Motor neuron (in vitro differentiated cells): Measurements from ENCODE around the gene TRPM2. TPM values are rescaled to one million over a fixed set of nuclear protein-coding genes. Genes with fewer than 3 reads are reported as not detected.

Experiments used
- ATAC-seq, 8 experiments: fragments of 200-7000 bp; cut with Tn5 transposase; replicated peaks in 6 of 8; 2 replicates each; pipeline ENCODE4 v1.8.0; 2021; ENCODE audit warnings: mild to moderate bottlenecking in 8 of 8, moderate library complexity in 8 of 8
- H3K27ac ChIP-seq, 2 donors: fragments of 250-450 bp; sonication (Bioruptor Pico); 2 replicates each; pipeline ENCODE4 v1.9.0; 2021; ENCODE audit warnings: antibody characterized with exemption in 2 of 2, mild to moderate bottlenecking in 2 of 2, moderate library complexity in 1 of 2
- H3K4me1 ChIP-seq, 2 donors: fragments of 250-450 bp; sonication (Bioruptor Pico); replicated peaks in 1 of 2; 2 replicates each; pipeline ENCODE4 v1.6.1; 2021; ENCODE audit warnings: antibody characterized with exemption in 2 of 2, mild to moderate bottlenecking in 2 of 2, moderate library complexity in 1 of 2
- H3K4me3 ChIP-seq, 5 donors: fragments of 250-450 bp; sonication (Bioruptor Pico); 2 replicates each; pipeline ENCODE4 v1.9.0; 2021; ENCODE audit warnings: antibody characterized with exemption in 5 of 5, mild to moderate bottlenecking in 5 of 5, moderate library complexity in 4 of 5
- WGBS, 10 experiments: fragments of 450-650 bp; shearing (Covaris generic); methylation state at CpG; one replicate each; pipeline ENCODE4 v1.0.0; 2022; 5-methylcytosine and 5-hydroxymethylcytosine counted together
- in situ Hi-C, 9 experiments: fragments of 400-800 bp; cut with MboI; loops; one replicate each; pipeline ENCODE4 v1.15.0; 2021; ENCODE audit warnings: low sequenced_read_pairs in 9 of 9, low pct_unique_long_range_greater_than_20kb in 2 of 9; ENCODE audit not compliant: unreplicated experiment in 9 of 9
- total RNA-seq, 8 experiments: library from RNA; unstranded; fragments of 300-600 nt; gene quantifications; 2 replicates each; pipeline versions ENCODE4 v1.2.3 to v1.2.4, GENCODE V29; 2022

TRPM2 gene
- total RNA-seq, 8 experiments from 2014 or later, result 0.05 to 0.35 (median 0.15) TPM

DNA sequence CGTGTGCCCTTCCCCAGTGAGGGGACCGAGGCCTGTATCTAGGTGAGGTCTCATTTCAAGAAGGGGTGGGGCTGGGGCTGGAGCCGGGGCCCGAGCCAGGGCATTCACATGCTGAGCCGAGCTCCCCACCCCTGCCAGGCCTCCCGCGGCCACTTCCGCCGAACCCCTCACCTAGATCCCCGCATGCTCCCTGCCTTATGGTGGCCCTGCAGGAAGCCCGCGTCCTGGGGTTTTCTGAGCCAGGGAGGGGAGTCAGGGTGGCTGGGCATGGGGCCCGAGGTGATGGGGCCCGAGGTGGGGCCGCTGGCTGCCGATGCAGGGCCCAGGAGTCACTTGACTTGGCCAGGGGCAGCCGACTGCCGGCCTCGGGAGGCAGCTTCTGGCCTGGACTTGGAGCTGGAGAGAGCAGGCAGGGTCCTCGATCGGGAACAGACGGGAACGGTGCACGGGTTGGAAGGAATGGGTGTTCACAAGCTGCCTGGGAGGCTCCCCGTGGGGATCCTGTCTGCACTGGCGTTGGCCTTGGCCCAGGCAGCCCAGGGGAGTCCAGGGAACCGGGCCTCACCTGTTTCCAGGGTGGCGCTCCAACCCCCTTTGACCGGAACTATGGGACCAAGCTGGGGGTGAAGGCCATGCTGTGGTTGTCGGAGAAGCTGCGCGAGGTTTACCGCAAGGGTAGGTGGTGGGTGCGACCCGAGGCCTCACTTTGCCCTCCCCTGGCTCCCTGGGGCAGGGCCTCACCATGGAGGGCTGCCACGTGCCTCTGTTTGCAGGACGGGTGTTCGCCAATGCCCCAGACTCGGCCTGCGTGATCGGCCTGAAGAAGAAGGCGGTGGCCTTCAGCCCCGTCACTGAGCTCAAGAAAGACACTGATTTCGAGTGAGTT is 27.8 kb upstream of the TRPM2 start:
- 100% methylated on average over 3 to 6 of the region's 44 CpGs; no CpG with 5 or more reads in 8 of the 10 experiments for WGBS, 10 experiments
- H3K27ac ChIP-seq, result no peak overlapping the region
- H3K4me1 ChIP-seq, result no peaks in the 10 kb centered on the region
- no peak overlapping the region for H3K4me3 ChIP-seq
- ATAC-seq, result no peak
- in situ Hi-C loops, result loop anchor here in 1 of 9 experiments (25.0 kb wide), 1 partner anchor 462 kb away; no protein-coding TSS in a partner anchor

- in situ Hi-C loops, result loop anchor here in 1 of 9 experiments (25.0 kb wide), 1 partner anchor 461 kb away; no protein-coding TSS in a partner anchor
- no peak for ATAC-seq
- no CpG with 5 or more reads among the region's 13 CpGs for WGBS, 10 experiments
- Histone ChIP-seq H3K4me1 (no peaks in the 10 kb centered on the region), H3K27ac (no peak overlapping the region), H3K4me3 (no peak overlapping the region)
Observed at GRCh38 chr21:44326272-44326647, 27.2 kb upstream of the TRPM2 start.

DNA sequence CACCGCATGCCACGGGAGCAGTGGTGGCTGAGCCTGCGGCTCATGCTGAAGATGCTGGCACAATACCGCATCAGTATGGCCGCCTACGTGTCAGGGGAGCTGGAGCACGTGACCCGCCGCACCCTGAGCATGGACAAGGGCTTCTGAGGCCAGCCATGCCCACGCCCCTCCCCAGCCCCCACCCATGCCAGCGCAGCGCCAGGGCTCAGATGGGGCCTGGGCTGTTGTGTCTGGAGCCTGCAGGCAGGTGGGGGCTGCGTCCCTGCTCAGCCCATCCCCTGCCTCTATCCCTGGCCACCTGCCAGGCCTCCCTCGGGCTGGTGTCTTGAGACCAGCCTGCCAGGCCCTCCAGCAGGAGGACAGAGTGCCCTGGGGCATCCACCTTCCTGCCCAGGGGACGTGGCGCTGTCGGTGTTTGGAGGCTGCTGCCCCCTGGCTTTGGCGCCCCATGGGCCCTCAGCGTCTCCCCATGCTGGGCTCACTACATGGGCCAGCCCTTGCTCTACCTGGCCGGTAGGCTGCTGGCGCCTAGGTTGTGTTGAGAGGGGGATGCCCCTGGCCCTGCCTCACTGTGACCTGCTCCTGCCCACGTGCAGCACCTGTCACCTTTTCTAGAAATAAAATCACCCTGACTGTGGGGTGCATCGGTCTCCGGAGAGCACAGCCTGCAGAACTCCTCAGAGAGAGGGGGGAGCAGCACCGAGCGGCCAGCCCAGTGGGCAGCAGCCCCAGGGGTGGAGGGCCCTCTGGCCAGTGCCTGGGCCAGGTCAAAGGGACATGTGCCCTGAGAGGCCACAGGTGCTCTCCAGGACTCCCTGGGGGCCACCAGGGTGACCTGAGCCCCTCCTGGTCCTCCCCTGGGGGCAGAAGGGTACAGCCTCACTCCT is 26.5 kb upstream of the TRPM2 start:
- peak in 3 of 8 experiments; percentile 1 to 5 (median 2) for ATAC-seq
- H3K27ac ChIP-seq, result no peak overlapping the region
- H3K4me1 ChIP-seq, result no peaks in the 10 kb centered on the region
- 90 to 95% methylated on average over 2 to 8 of the region's 26 CpGs; no CpG with 5 or more reads in 8 of the 10 experiments for WGBS, 10 experiments
- in situ Hi-C loops, result loop anchor here in 1 of 9 experiments (25.0 kb wide), 1 partner anchor 460 kb away; no protein-coding TSS in a partner anchor
- no peak overlapping the region for H3K4me3 ChIP-seq

DNA sequence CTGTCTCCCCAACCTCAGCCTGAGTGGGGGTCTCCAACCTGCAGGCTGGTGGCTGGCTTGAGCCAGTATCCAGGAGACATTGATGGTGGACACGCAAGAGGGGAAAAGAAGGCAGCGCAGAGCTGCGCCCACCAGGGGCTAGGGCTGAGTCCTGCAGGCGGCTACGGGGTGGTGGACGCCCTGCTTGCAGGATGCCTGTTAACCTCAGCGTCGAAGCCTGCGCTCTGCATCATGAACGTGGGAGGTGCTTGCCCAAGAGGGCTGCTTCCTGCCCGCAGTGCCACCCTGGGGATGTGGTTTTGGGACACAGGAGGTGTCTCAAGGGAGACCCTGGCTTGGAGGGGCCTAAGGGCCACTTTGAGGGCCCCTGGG is 25.8 kb upstream of the TRPM2 start:
- no peak overlapping the region for H3K4me3 ChIP-seq
- H3K27ac ChIP-seq, result no peak overlapping the region
- ATAC-seq, result no peak
- in situ Hi-C loops, result loop anchor here in 1 of 9 experiments (25.0 kb wide), 1 partner anchor 460 kb away; no protein-coding TSS in a partner anchor
- no peaks in the 10 kb centered on the region for H3K4me1 ChIP-seq
- WGBS, 10 experiments, result 90 to 100% methylated on average over 1 to 6 of the region's 11 CpGs; no CpG with 5 or more reads in 8 of the 10 experiments

- 73 to 87% (median 85%) methylated on average over 3 to 5 of the region's 25 CpGs; no CpG with 5 or more reads in 7 of the 10 experiments for WGBS, 10 experiments
- Histone ChIP-seq H3K27ac (no peak overlapping the region), H3K4me3 (no peak overlapping the region), H3K4me1 (no peaks in the 10 kb centered on the region)
- in situ Hi-C loops, result loop anchor here in 1 of 9 experiments (25.0 kb wide), 1 partner anchor 459 kb away; no protein-coding TSS in a partner anchor
- ATAC-seq, result peak in 2 of 8 experiments; percentile 0 to 1
Observed at GRCh38 chr21:44328242-44328895, 25.1 kb upstream of the TRPM2 start.

- in situ Hi-C loops, result loop anchor here in 1 of 9 experiments (25.0 kb wide), 1 partner anchor 458 kb away; no protein-coding TSS in a partner anchor
- no peaks in the 10 kb centered on the region for H3K4me1 ChIP-seq
- H3K27ac ChIP-seq, result no peak overlapping the region
- no peak overlapping the region for H3K4me3 ChIP-seq
- WGBS, 10 experiments, result 67 to 96% (median 77%) methylated on average over 1 to 10 of the region's 26 CpGs; no CpG with 5 or more reads in 5 of the 10 experiments
- peak in 2 of 8 experiments; percentile 2 to 6 for ATAC-seq
Observed at GRCh38 chr21:44329086-44329889, 24.1 kb upstream of the TRPM2 start.

- in situ Hi-C loops, result loop anchor here in 1 of 9 experiments (25.0 kb wide), 1 partner anchor 457 kb away; no protein-coding TSS in a partner anchor
- Histone ChIP-seq H3K27ac (no peak overlapping the region), H3K4me3 (no peak overlapping the region), H3K4me1 (no peaks in the 10 kb centered on the region)
- 82 to 100% (median 98%) methylated on average over 1 to 12 of the region's 44 CpGs; no CpG with 5 or more reads in 6 of the 10 experiments for WGBS, 10 experiments
- ATAC-seq, result peak in 1 of 8 experiments; percentile 1
Observed at GRCh38 chr21:44329971-44330681, 23.3 kb upstream of the TRPM2 start.

DNA sequence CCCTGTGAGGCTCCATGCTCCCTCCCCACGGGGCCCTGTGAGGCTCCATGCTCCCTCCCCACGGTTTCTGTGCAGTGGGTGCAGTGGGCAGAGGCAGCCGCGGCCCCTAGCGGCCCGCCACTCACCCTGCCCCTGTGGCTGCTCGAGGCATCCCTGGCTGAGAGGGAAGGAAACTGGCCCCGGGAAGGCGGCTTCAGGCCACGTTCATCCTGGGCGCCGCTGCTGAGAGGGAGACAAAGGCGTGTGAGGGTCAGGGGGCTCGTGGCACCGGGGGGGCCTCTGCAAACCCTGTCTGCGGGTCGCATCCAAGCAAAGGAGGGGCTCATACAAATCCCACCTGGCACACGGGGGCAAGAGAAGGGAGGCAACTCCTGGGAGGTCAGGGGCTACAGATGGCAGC is 22.7 kb upstream of the TRPM2 start:
- no peak for ATAC-seq
- no peak overlapping the region for H3K4me3 ChIP-seq
- no peaks in the 10 kb centered on the region for H3K4me1 ChIP-seq
- in situ Hi-C loops, result loop anchor here in 1 of 9 experiments (25.0 kb wide), 1 partner anchor 457 kb away; no protein-coding TSS in a partner anchor
- 70 to 90% (median 72%) methylated on average over 2 to 3 of the region's 18 CpGs; no CpG with 5 or more reads in 7 of the 10 experiments for WGBS, 10 experiments
- no peak overlapping the region for H3K27ac ChIP-seq

DNA sequence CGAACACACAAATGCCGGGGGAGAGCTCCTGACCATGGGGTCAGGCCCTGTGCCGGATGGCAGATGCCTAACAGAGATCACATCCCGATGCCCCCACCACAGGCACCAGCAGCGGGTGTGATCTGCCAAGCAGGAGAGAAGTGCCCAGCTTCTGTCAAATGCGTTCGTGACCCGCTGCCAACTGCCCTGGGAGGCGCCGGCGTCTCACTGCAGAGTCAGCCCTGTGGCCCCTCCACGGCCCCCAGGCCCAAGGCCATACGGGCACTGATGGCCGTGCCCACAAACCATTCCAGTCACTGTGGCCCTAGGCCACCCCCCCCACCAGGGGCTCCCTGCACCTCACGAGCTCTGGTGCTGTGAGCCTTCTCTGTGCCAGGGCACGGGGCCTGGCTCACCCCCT is 22.2 kb upstream of the TRPM2 start:
- Histone ChIP-seq H3K4me3 (no peak overlapping the region), H3K27ac (no peak overlapping the region), H3K4me1 (no peaks in the 10 kb centered on the region)
- in situ Hi-C loops, result loop anchor here in 1 of 9 experiments (25.0 kb wide), 1 partner anchor 456 kb away; no protein-coding TSS in a partner anchor
- 50 to 100% (median 80%) methylated on average over 1 of the region's 16 CpGs; no CpG with 5 or more reads in 7 of the 10 experiments for WGBS, 10 experiments
- ATAC-seq, result peak in 1 of 8 experiments; percentile 1

DNA sequence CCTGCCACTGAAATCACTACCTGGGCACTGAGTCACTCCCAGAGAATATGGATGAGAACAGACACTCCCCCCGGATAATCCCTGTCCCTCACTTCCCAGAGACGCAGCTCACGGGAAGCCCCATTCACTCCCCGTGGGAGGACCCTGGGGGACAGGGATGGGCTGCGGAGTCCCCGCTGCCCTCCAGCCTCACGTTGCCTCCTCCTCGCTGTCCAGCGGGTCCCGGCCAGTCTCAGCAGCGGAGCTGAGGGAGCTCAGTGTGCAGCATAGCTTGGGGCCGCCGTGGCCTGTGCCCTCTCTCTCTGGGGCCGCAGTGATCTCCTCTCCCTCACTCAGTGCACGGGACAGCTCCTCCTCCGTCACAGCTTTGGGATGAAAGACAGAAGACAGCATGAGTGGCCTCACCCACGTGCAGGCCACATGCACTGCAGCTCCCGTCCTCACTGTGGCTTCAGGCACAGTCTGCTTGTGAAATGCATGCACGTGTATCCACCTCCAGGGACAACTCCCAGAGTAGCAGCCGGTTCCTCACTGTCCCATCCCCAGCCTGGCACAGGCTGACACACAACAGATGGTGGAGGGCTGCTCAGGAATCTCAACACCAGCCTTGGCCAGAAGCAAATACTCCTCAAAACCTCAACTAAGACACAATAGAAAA is 21.6 kb upstream of the TRPM2 start:
- 17 to 95% (median 69%) methylated on average over 2 to 10 of the region's 20 CpGs; no CpG with 5 or more reads in 3 of the 10 experiments for WGBS, 10 experiments
- Histone ChIP-seq H3K27ac (no peak overlapping the region), H3K4me3 (no peak overlapping the region), H3K4me1 (no peaks in the 10 kb centered on the region)
- peak; percentile 12 to 79 (median 44) for ATAC-seq
- in situ Hi-C loops, result loop anchor here in 1 of 9 experiments (25.0 kb wide), 1 partner anchor 456 kb away; no protein-coding TSS in a partner anchor
